OCI-LY3 (cell line): ENCODE data around the gene MORF4L2.

Experiments
- H2AFZ ChIP-seq: fragments of 200-600, 300-600 bp; shearing (Covaris generic); 2 replicates; pipeline ENCODE4 v1.6.0; 2014; ENCODE audit warnings: antibody characterized with exemption, low read depth, low read length
- H3K27ac ChIP-seq: fragments of 200-600, 300-600 bp; sonication (generic); 2 replicates; pipeline ENCODE4 v1.5.1; 2014; ENCODE audit warnings: mild to moderate bottlenecking, low read length, moderate library complexity, mixed read lengths
- H3K27me3 ChIP-seq: fragments of 200-600, 300-600 bp; sonication (generic); 2 replicates; pipeline ENCODE4 v1.6.1; 2014; ENCODE audit warnings: low read depth, low read length, mixed read lengths
- H3K36me3 ChIP-seq: fragments of 200-600, 300-600 bp; sonication (generic); replicated peaks from 2 replicates; pipeline ENCODE3; 2014; ENCODE audit warnings: low read depth, low read length, mixed read lengths
- H3K4me1 ChIP-seq: fragments of 300-600, 200-600 bp; sonication (generic); 2 replicates; pipeline ENCODE4 v1.6.1; 2014; ENCODE audit warnings: low read length, mixed read lengths
- H3K4me2 ChIP-seq: fragments of 200-600, 300-600 bp; sonication (generic); 2 replicates; pipeline ENCODE4 v1.6.1; 2014; ENCODE audit warnings: low read length, mixed read lengths
- H3K4me3 ChIP-seq: fragments of 300-600, 200-600 bp; sonication (generic); 2 replicates; pipeline ENCODE4 v1.5.1; 2014; ENCODE audit warnings: antibody characterized with exemption, mild to moderate bottlenecking, low read length, moderate library complexity
- H3K79me2 ChIP-seq: fragments of 300-600, 200-600 bp; shearing (Covaris generic); 2 replicates; pipeline ENCODE4 v1.6.1; 2014; ENCODE audit warnings: mild to moderate bottlenecking, low read length, mixed read lengths
- H3K9ac ChIP-seq: fragments of 300-600, 200-600 bp; shearing (Covaris generic); 2 replicates; pipeline ENCODE4 v1.6.0; 2014; ENCODE audit warnings: mild to moderate bottlenecking, low read length, moderate library complexity
- H3K9me3 ChIP-seq: fragments of 200-600, 300-600 bp; shearing (Covaris generic); 2 replicates; pipeline ENCODE4 v1.6.1; 2014; ENCODE audit warnings: low read length, mixed read lengths; ENCODE audit not compliant: insufficient read depth
- H4K20me1 ChIP-seq: fragments of 200-600, 300-600 bp; sonication (generic); 2 replicates; pipeline ENCODE4 v1.6.1; 2016; ENCODE audit warnings: low read length, mixed read lengths; ENCODE audit not compliant: insufficient read depth
- EZH2phosphoT487 ChIP-seq: fragments of 200-600 bp; shearing (Covaris generic); IDR thresholded peaks from 2 replicates; pipeline ENCODE4 v1.6.1; 2018; ENCODE audit warnings: antibody characterized with exemption, mixed run types, low read depth
- TF ChIP-seq, protein P1 (sequence below): fragments of 200-600, 300-600 bp; sonication (generic); IDR thresholded peaks from 2 replicates; pipeline ENCODE4 v1.5.1; 2014; ENCODE audit warnings: antibody characterized with exemption, low read length, low read depth

The MORF4L2 gene

DNA sequence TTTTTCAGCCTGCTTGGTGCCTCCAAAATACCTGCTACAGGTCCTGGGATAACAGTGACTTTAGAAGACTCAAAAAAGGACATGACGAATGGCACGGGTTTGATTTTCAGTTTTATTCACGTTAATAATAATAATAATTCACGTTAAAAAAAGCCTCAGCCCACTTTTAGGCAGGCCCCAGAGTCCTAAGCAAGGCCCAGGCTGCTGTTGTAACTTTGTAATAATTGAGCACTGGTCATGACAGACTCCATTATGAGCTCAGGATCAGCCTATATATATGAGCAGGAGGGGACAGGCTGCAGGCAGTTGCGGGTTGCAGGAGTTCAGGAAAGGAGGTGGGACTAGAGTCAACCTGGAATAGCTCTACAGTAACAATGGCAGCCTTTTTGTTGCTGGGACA, 24.1 kb upstream of the MORF4L2 start, which contains the start of gene TMEM31:
TSS of gene TMEM31 (plus strand) at position 301 of the 400 bp plus-strand sequence. CDS start 1,350 bp downstream, outside the sequence.
- no peak within 1 kb of the TSS for H3K27ac ChIP-seq
- no peaks in the 10 kb centered on the region for H4K20me1 ChIP-seq
- no peak within 1 kb of the TSS for H2AFZ ChIP-seq
- H3K9ac ChIP-seq, result no peak within 1 kb of the TSS
- H3K79me2 ChIP-seq, result no peaks in the 10 kb centered on the region
- H3K36me3 ChIP-seq, result no peaks in the 10 kb centered on the region
- TF ChIP-seq, protein P1, sequence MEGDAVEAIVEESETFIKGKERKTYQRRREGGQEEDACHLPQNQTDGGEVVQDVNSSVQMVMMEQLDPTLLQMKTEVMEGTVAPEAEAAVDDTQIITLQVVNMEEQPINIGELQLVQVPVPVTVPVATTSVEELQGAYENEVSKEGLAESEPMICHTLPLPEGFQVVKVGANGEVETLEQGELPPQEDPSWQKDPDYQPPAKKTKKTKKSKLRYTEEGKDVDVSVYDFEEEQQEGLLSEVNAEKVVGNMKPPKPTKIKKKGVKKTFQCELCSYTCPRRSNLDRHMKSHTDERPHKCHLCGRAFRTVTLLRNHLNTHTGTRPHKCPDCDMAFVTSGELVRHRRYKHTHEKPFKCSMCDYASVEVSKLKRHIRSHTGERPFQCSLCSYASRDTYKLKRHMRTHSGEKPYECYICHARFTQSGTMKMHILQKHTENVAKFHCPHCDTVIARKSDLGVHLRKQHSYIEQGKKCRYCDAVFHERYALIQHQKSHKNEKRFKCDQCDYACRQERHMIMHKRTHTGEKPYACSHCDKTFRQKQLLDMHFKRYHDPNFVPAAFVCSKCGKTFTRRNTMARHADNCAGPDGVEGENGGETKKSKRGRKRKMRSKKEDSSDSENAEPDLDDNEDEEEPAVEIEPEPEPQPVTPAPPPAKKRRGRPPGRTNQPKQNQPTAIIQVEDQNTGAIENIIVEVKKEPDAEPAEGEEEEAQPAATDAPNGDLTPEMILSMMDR, result no peak
- no peak for TF ChIP-seq EZH2phosphoT487
- H3K4me2 ChIP-seq, result no peak within 1 kb of the TSS
- H3K4me3 ChIP-seq, result no peak within 1 kb of the TSS
- H3K9me3 ChIP-seq, result no peaks in the 10 kb centered on the region
- H3K27me3 ChIP-seq, result no peaks in the 10 kb centered on the region
- no peaks in the 10 kb centered on the region for H3K4me1 ChIP-seq

DNA sequence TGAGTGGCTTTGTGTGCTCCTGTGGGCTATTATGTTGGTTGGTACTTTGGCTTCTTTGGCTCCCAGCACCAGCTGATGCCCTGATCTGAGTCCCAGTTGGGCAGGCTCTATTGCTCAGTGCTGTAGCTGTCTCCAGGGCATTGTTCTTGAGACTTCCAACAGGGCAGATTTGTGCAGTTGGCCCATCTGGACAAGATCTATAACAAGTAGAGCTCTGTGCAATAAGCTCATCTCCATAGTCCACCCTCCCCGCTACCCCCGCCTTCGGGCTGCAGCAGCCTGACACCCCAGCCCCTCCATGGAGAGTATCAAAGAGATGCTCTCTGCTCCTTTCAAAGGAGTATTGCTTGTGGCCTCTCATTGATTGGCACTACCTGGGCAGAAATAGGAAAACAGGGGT, 18.4 kb upstream of the MORF4L2 start:
- H3K36me3 ChIP-seq, result no peaks in the 10 kb centered on the region
- no peak overlapping the region for H3K4me3 ChIP-seq
- TF ChIP-seq, protein P1, result no peak
- no peak for TF ChIP-seq EZH2phosphoT487
- H3K27me3 ChIP-seq, result no peaks in the 10 kb centered on the region
- no peak overlapping the region for H2AFZ ChIP-seq
- H3K9ac ChIP-seq, result no peak overlapping the region
- H4K20me1 ChIP-seq, result no peaks in the 10 kb centered on the region
- H3K4me1 ChIP-seq, result no peaks in the 10 kb centered on the region
- H3K27ac ChIP-seq, result no peak overlapping the region
- H3K79me2 ChIP-seq, result no peaks in the 10 kb centered on the region
- no peak overlapping the region for H3K4me2 ChIP-seq
- H3K9me3 ChIP-seq, result no peaks in the 10 kb centered on the region

DNA sequence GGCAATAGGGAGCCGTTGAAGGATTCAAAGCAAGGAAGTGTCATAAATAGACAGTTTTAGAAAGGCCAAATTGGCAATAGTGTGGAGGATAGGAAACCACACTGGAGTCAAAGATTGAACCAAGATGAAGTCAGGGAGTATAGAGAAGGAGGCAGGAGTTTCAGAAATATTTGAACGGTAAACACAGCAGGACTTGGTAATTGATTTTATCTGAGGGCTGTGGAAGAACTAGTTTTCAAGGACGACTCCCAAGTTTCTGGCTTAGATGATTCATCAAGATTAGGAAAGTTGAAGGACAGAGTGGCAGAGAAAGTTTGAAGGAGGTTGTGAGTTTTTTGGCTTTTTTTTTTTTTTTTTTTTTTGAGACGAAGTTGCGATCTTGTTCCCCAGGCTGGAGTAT, 12.7 kb upstream of the MORF4L2 start:
- Histone ChIP-seq H4K20me1 (no peaks in the 10 kb centered on the region), H3K36me3 (no peaks in the 10 kb centered on the region), H2AFZ (no peak overlapping the region), H3K9ac (no peak overlapping the region), H3K9me3 (no peaks in the 10 kb centered on the region), H3K27me3 (no peaks in the 10 kb centered on the region), H3K27ac (no peak overlapping the region), H3K4me1 (no peaks in the 10 kb centered on the region), H3K4me2 (no peak overlapping the region), H3K79me2 (no peaks in the 10 kb centered on the region), H3K4me3 (no peak overlapping the region)
- TF ChIP-seq EZH2phosphoT487, result no peak
- TF ChIP-seq, protein P1, result no peak

DNA sequence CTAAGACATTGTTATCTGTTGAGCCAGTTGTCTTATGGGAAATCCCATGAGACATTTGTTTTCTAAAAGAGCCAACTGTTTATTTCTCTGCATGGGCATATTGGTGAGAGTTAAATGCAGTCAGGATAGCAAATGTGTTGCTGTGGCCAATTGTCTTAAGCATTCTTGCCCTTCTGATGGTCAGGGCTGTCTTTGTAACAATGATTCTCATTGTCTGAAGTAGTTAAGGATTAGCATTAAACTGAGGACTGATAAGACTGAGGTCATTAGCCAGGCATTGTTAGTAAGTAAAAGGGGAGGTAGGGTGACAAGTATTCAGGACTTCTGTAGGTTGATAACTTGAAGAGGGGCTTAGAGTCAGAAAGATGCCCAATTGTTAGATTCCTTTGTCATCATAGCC, 11.2 kb upstream of the MORF4L2 start:
- Histone ChIP-seq H3K4me3 (no peak overlapping the region), H3K27ac (no peak overlapping the region), H2AFZ (no peak overlapping the region), H3K4me2 (no peak overlapping the region), H4K20me1 (no peaks in the 10 kb centered on the region), H3K36me3 (no peaks in the 10 kb centered on the region), H3K9me3 (no peaks in the 10 kb centered on the region), H3K9ac (no peak overlapping the region), H3K27me3 (no peaks in the 10 kb centered on the region), H3K79me2 (no peaks in the 10 kb centered on the region), H3K4me1 (no peaks in the 10 kb centered on the region)
- TF ChIP-seq, protein P1, result no peak
- no peak for TF ChIP-seq EZH2phosphoT487
